Mucosa of stomach (tissue), 1 donor: ENCODE measurements around the gene PPM1A.

Experiments
- H3K27me3 ChIP-seq: one replicate; pipeline ENCODE4 v1.7.0; 2013; ENCODE audit warnings: mild to moderate bottlenecking, low read length; ENCODE audit not compliant: control insufficient read depth, insufficient read depth
- H3K36me3 ChIP-seq: one replicate; pipeline ENCODE4 v1.7.0; 2013; ENCODE audit warnings: low read length; ENCODE audit not compliant: control insufficient read depth, insufficient read depth
- H3K4me1 ChIP-seq: one replicate; pipeline ENCODE4 v1.7.0; 2013; ENCODE audit warnings: mild to moderate bottlenecking, low read length; ENCODE audit not compliant: control insufficient read depth, insufficient read depth
- H3K4me3 ChIP-seq: one replicate; pipeline ENCODE4 v1.7.0; 2013; ENCODE audit warnings: low read length
- H3K9ac ChIP-seq: one replicate; pipeline ENCODE4 v1.7.0; 2013; ENCODE audit warnings: mild to moderate bottlenecking, low read length, moderate library complexity
- H3K9me3 ChIP-seq: one replicate; pipeline ENCODE4 v1.7.0; 2013; ENCODE audit warnings: mild to moderate bottlenecking, low read length, moderate library complexity; ENCODE audit not compliant: control insufficient read depth
- donor health status: Pancreatic carcinoma.

PPM1A gene

GRCh38 chr14:60232185-60232584 is 16.8 kb upstream of the PPM1A start:
- H3K36me3 ChIP-seq: no peaks in the 10 kb centered on the region
- H3K4me3 ChIP-seq: no peak overlapping the region
- no peaks in the 10 kb centered on the region for H3K9me3 ChIP-seq
- H3K27me3 ChIP-seq: no peaks in the 10 kb centered on the region
- H3K9ac ChIP-seq: no peak overlapping the region
- H3K4me1 ChIP-seq: no peaks in the 10 kb centered on the region

GRCh38 chr14:60233251-60233650 is 15.8 kb upstream of the PPM1A start:
- Histone ChIP-seq H3K36me3 (no peaks in the 10 kb centered on the region), H3K4me3 (no peak overlapping the region), H3K4me1 (no peaks in the 10 kb centered on the region), H3K9ac (no peak overlapping the region), H3K9me3 (no peaks in the 10 kb centered on the region), H3K27me3 (no peaks in the 10 kb centered on the region)

GRCh38 chr14:60233891-60234290 is 15.1 kb upstream of the PPM1A start:
- Histone ChIP-seq H3K4me1 (no peaks in the 10 kb centered on the region), H3K9me3 (no peaks in the 10 kb centered on the region), H3K9ac (no peak overlapping the region), H3K27me3 (no peaks in the 10 kb centered on the region), H3K36me3 (no peaks in the 10 kb centered on the region), H3K4me3 (no peak overlapping the region)

- H3K27me3 ChIP-seq: no peaks in the 10 kb centered on the region
- H3K9ac ChIP-seq: no peak overlapping the region
- H3K4me1 ChIP-seq: no peaks in the 10 kb centered on the region
- no peaks in the 10 kb centered on the region for H3K36me3 ChIP-seq
- no peak overlapping the region for H3K4me3 ChIP-seq
- H3K9me3 ChIP-seq: no peaks in the 10 kb centered on the region
Observed at GRCh38 chr14:60235440-60235839, 13.6 kb upstream of the PPM1A start.

GRCh38 chr14:60238955-60239354 is 10.1 kb upstream of the PPM1A start:
- Histone ChIP-seq H3K9ac (no peak overlapping the region), H3K4me3 (no peak overlapping the region), H3K36me3 (no peaks in the 10 kb centered on the region), H3K4me1 (no peaks in the 10 kb centered on the region), H3K9me3 (no peaks in the 10 kb centered on the region), H3K27me3 (peaks cover 5% of the 10 kb centered on the region)

GRCh38 chr14:60240139-60240856 is 8.7 kb upstream of the PPM1A start:
- Histone ChIP-seq H3K9ac (no peak overlapping the region), H3K4me3 (no peak overlapping the region), H3K27me3 (peaks cover 5% of the 10 kb centered on the region), H3K9me3 (no peaks in the 10 kb centered on the region), H3K36me3 (no peaks in the 10 kb centered on the region), H3K4me1 (no peaks in the 10 kb centered on the region)

- Histone ChIP-seq H3K9ac (no peak overlapping the region), H3K4me3 (no peak overlapping the region), H3K36me3 (no peaks in the 10 kb centered on the region), H3K27me3 (peaks cover 5% of the 10 kb centered on the region), H3K9me3 (no peaks in the 10 kb centered on the region), H3K4me1 (no peaks in the 10 kb centered on the region)
Observed at GRCh38 chr14:60241091-60241490, 7.9 kb upstream of the PPM1A start.

- Histone ChIP-seq H3K36me3 (no peaks in the 10 kb centered on the region), H3K4me3 (no peak overlapping the region), H3K9me3 (no peaks in the 10 kb centered on the region), H3K27me3 (peaks cover 5% of the 10 kb centered on the region), H3K9ac (no peak overlapping the region), H3K4me1 (no peaks in the 10 kb centered on the region)
Observed at GRCh38 chr14:60242429-60242828, 6.6 kb upstream of the PPM1A start.

GRCh38 chr14:60245380-60246177 is 3.4 kb upstream of the PPM1A start:
- peaks cover 5% of the 10 kb centered on the region for H3K27me3 ChIP-seq
- H3K9ac ChIP-seq: no peak overlapping the region
- H3K9me3 ChIP-seq: no peaks in the 10 kb centered on the region
- no peaks in the 10 kb centered on the region for H3K36me3 ChIP-seq
- peaks cover 8% of the 10 kb centered on the region for H3K4me1 ChIP-seq
- no peak overlapping the region for H3K4me3 ChIP-seq

GRCh38 chr14:60247994-60248696 is 876 bp upstream of the PPM1A start:
- H3K9me3 ChIP-seq: no peaks in the 10 kb centered on the region
- H3K4me1 ChIP-seq: peaks cover 30% of the 10 kb centered on the region
- peak overlapping the region; percentile 99 for H3K9ac ChIP-seq
- H3K27me3 ChIP-seq: no peaks in the 10 kb centered on the region
- no peaks in the 10 kb centered on the region for H3K36me3 ChIP-seq
- H3K4me3 ChIP-seq: peak overlapping the region; percentile 96

GRCh38 chr14:60249321-60250256 is 568 bp downstream of the PPM1A start:
- Histone ChIP-seq H3K4me3 (peak overlapping the region; percentile 72), H3K9me3 (no peaks in the 10 kb centered on the region), H3K4me1 (peaks cover 37% of the 10 kb centered on the region), H3K36me3 (no peaks in the 10 kb centered on the region), H3K9ac (peak overlapping the region; percentile 83), H3K27me3 (no peaks in the 10 kb centered on the region)
